PC-9 (cell line): ENCODE measurements around the gene CPLX4.

ENCODE experiments used
- CTCF ChIP-seq: fragments of 200-600 bp; sonication (generic); conservative IDR thresholded peaks from 2 replicates; pipeline ENCODE4 v1.6.1; 2017; ENCODE audit warnings: mixed run types, antibody characterized with exemption, mild to moderate bottlenecking, moderate library complexity
- EZH2 ChIP-seq: fragments of 200-600 bp; sonication (generic); IDR thresholded peaks from 2 replicates; pipeline ENCODE4 v1.8.0; 2017; ENCODE audit warnings: antibody characterized with exemption, low read depth

GRCh38 chr18:59270689-59271257, 47.7 kb downstream of the CPLX4 start:
- TF ChIP-seq EZH2 = no peak
- no peak for TF ChIP-seq CTCF
